ENCODE data around the gene PAXX. TPM values are rescaled to one million over a fixed set of nuclear protein-coding genes. Genes with fewer than 3 reads are reported as not detected.

The PAXX gene
- total RNA-seq, 1 donor from 2014 or later: 72.6 TPM

DNA sequence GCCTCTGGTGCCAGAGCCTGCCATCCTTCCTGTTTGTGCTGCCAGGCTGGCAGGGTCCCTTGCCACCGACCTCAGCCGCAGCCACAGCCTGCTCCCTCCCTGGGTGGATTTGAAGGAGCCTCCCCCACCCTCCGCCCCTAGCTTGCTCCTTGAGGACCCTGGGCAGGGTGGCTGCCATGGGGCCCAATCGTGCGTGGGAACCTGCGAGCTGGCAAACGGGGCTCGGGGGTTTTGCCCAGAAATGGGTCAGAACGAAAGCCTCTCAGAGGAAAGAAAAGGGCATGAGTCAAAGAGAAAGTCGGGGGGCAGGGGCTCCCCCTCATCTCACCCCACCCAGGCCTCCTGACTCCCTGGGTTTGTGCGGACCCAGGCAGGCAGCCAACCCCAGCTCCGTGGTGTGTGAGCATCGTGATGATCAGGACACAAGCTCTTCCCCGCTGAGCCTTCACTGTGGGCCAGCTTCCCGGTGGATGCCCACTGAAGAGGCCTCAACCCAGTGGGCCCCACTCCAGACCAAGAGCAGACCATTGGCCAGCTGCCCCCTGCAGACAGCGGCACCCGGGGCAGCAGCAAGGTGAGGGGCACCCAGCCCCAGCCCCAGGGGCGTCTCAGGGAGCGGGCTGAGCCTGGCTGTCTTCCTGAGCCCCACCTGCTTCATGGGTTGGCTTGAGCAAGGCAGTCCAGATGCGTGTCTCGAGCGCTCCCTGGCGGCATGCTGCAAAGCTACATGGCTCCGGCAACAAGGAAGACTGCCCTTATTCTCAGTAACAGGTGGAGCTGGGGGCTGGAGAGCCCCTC lies 42.7 kb downstream of the PAXX start:
- intact Hi-C loops (cut with micrococcal nuclease): loop anchor here (1.0 to 10.0 kb wide), 4 partner anchors 34 to 500 kb away; partner anchors contain the start of gene LCN12
- H3K4me1 Mint-ChIP-seq (ENCODE audit: low read depth): peaks cover 28% of the 10 kb centered on the region
- H3K36me3 Mint-ChIP-seq (ENCODE audit: low read depth): no peaks in the 10 kb centered on the region
- DNase-seq (ENCODE audit: low spot score): peak; percentile 80
- H3K4me3 Mint-ChIP-seq (ENCODE audit: low read depth): peak overlapping the region; percentile 65
- no peaks in the 10 kb centered on the region for H3K9me3 Mint-ChIP-seq
- peak overlapping the region; percentile 79 for H3K27ac Mint-ChIP-seq
- no peaks in the 10 kb centered on the region for H3K27me3 Mint-ChIP-seq (ENCODE audit: low read depth)

DNA sequence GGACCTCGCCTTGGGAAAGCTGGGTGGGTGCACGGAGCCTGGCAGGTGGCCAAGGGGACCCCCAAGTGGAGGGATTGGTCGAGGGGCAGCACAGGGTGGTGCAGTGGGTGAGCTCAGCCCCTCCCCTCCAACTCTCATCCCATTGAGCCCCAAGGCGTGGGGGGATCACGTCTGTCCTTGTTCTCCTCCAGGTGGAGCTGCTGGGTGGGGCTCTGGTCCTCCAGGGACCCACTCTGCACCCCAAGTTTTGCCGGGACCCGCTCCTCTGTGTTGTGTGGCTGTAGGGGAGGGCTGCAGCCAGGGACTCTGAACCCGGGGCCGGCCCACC lies 43.2 kb downstream of the PAXX start:
- DNase-seq (ENCODE audit: low spot score): no peak
- Mint-ChIP-seq H3K36me3 (ENCODE audit: low read depth) (no peaks in the 10 kb centered on the region), H3K27me3 (ENCODE audit: low read depth) (no peaks in the 10 kb centered on the region), H3K9me3 (no peaks in the 10 kb centered on the region), H3K4me1 (ENCODE audit: low read depth) (peaks cover 24% of the 10 kb centered on the region), H3K27ac (peak overlapping the region; percentile 79), H3K4me3 (ENCODE audit: low read depth) (no peak overlapping the region)
- intact Hi-C loops (cut with micrococcal nuclease): loop anchor here (1.0 to 10.0 kb wide), 4 partner anchors 35 to 501 kb away; partner anchors contain the start of gene LCN12

- H3K9me3 Mint-ChIP-seq: no peaks in the 10 kb centered on the region
- no peak overlapping the region for H3K27ac Mint-ChIP-seq
- no peaks in the 10 kb centered on the region for H3K27me3 Mint-ChIP-seq (ENCODE audit: low read depth)
- H3K36me3 Mint-ChIP-seq (ENCODE audit: low read depth): no peaks in the 10 kb centered on the region
- H3K4me1 Mint-ChIP-seq (ENCODE audit: low read depth): peaks cover 20% of the 10 kb centered on the region
- no peak for DNase-seq (ENCODE audit: low spot score)
- H3K4me3 Mint-ChIP-seq (ENCODE audit: low read depth): no peak overlapping the region
- intact Hi-C loops (cut with micrococcal nuclease): loop anchor here (1.0 to 10.0 kb wide), 4 partner anchors 35 to 501 kb away; partner anchors contain the start of gene LCN12
These were observed 43.7 kb downstream of the PAXX start for GRCh38 chr9:137035937-137036336.

GRCh38 chr9:137037035-137037434 lies 44.8 kb downstream of the PAXX start:
- H3K27ac Mint-ChIP-seq: no peak overlapping the region
- H3K4me1 Mint-ChIP-seq (ENCODE audit: low read depth): peaks cover 17% of the 10 kb centered on the region
- no peaks in the 10 kb centered on the region for H3K9me3 Mint-ChIP-seq
- H3K36me3 Mint-ChIP-seq (ENCODE audit: low read depth): no peaks in the 10 kb centered on the region
- no peak for DNase-seq (ENCODE audit: low spot score)
- no peaks in the 10 kb centered on the region for H3K27me3 Mint-ChIP-seq (ENCODE audit: low read depth)
- intact Hi-C loops (cut with micrococcal nuclease): loop anchor here (10.0 kb wide), 2 partner anchors 82 to 502 kb away; partner anchors contain the start of gene LCN12
- H3K4me3 Mint-ChIP-seq (ENCODE audit: low read depth): no peak overlapping the region

- no peak overlapping the region for H3K27ac Mint-ChIP-seq
- intact Hi-C loops (cut with micrococcal nuclease): loop anchor here (10.0 kb wide), 2 partner anchors 83 to 503 kb away; partner anchors contain the start of gene LCN12
- H3K27me3 Mint-ChIP-seq (ENCODE audit: low read depth): no peaks in the 10 kb centered on the region
- no peaks in the 10 kb centered on the region for H3K9me3 Mint-ChIP-seq
- no peak for DNase-seq (ENCODE audit: low spot score)
- H3K4me3 Mint-ChIP-seq (ENCODE audit: low read depth): no peak overlapping the region
- peaks cover 15% of the 10 kb centered on the region for H3K4me1 Mint-ChIP-seq (ENCODE audit: low read depth)
- H3K36me3 Mint-ChIP-seq (ENCODE audit: low read depth): no peaks in the 10 kb centered on the region
These were observed 45.3 kb downstream of the PAXX start for GRCh38 chr9:137037483-137037882.

DNA sequence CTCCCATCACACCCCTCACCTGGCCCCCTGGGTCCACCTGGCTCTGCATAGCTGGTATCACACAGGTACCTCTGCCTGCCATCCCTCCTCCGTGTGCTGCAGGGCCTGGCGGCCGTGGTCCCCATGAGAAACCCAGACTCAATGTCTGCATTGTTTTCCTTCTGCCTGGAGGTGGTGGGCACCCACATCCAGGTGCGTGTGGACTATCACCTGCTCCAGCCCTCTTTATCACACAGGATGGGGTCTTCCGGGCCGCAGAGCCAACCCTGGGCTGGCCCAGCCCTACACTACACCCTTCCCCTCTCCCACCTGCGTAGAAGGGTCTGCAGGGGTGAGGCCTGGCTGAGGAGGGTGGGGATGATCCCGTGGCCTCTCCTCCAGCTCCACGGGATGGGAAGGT lies 46.7 kb downstream of the PAXX start:
- Mint-ChIP-seq H3K27ac (no peak overlapping the region), H3K27me3 (ENCODE audit: low read depth) (no peaks in the 10 kb centered on the region), H3K4me3 (ENCODE audit: low read depth) (no peak overlapping the region), H3K36me3 (ENCODE audit: low read depth) (no peaks in the 10 kb centered on the region), H3K4me1 (ENCODE audit: low read depth) (peaks cover 11% of the 10 kb centered on the region), H3K9me3 (no peaks in the 10 kb centered on the region)
- intact Hi-C loops (cut with micrococcal nuclease): loop anchor here (10.0 kb wide), 2 partner anchors 84 to 504 kb away; partner anchors contain the start of gene LCN12
- DNase-seq (ENCODE audit: low spot score): no peak

DNA sequence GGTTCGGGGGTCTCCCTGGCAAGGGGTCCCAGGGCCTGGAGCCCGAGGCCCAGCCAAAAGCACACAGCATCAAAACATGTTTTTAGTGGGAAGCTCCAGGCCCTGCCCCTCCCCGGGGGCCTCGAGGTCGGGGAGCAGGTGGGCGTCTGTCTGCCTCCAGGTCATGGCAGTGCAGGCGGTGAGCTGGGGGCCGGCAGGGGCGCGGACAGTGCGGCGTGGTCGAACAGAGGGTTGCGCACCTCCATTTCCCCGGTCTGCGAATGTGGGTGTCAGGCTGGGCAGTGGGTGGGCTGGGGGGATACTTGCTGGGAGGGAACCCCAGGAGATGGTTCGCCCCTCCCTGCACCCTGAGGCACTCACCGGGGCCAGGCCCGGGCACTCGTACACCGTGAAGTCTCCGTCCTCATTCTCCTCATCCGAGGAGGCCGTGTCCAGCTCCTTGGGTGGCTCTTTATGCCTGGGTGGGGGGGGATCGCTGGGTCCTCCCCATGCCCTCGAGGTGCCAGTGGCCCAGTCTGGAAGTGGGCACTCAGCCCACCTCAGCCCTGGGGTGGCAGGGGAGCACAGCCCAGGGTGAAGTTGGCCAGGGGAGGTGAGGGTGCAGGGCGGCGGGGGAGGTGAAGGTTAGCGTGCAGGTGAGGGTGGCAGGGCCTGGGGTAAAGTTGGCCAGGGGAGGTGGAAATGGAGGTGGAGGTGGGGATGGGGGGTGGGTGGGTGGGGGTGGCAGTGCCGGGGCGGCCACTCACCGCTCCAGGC lies 47.6 kb downstream of the PAXX start:
- Mint-ChIP-seq H3K27me3 (ENCODE audit: low read depth) (peaks cover 2% of the 10 kb centered on the region), H3K27ac (no peak overlapping the region), H3K4me3 (ENCODE audit: low read depth) (no peak overlapping the region), H3K36me3 (ENCODE audit: low read depth) (no peaks in the 10 kb centered on the region), H3K9me3 (no peaks in the 10 kb centered on the region), H3K4me1 (ENCODE audit: low read depth) (peaks cover 7% of the 10 kb centered on the region)
- intact Hi-C loops (cut with micrococcal nuclease): loop anchor here (10.0 kb wide), 2 partner anchors 85 to 505 kb away; partner anchors contain the start of gene LCN12
- DNase-seq (ENCODE audit: low spot score): no peak

DNA sequence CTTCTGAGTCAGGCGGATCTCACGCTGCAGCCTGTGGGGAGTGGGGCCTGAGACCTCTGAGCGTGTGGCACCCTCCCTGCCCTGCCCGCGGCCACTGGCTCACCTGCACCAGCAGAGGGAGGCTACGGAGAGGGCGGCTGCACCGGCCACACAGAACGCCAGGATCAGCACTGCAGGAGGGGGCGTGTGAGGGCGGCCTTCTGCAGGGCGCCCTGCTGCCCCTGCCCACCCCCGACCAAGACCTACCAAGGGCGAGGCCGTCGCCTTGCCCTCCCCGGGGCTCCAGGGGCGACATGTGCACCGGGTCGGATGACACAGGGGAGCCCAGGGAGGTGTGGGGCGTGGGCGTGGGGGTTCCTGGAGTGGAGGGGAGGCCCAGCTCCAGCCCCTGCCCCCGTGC lies 48.3 kb downstream of the PAXX start:
- H3K27me3 Mint-ChIP-seq (ENCODE audit: low read depth): peaks cover 6% of the 10 kb centered on the region
- no peaks in the 10 kb centered on the region for H3K9me3 Mint-ChIP-seq
- H3K36me3 Mint-ChIP-seq (ENCODE audit: low read depth): no peaks in the 10 kb centered on the region
- no peak overlapping the region for H3K4me3 Mint-ChIP-seq (ENCODE audit: low read depth)
- intact Hi-C loops (cut with micrococcal nuclease): no loop called here
- no peak overlapping the region for H3K27ac Mint-ChIP-seq
- peaks cover 4% of the 10 kb centered on the region for H3K4me1 Mint-ChIP-seq (ENCODE audit: low read depth)
- no peak for DNase-seq (ENCODE audit: low spot score)

- no peak overlapping the region for H3K27ac Mint-ChIP-seq
- H3K4me1 Mint-ChIP-seq (ENCODE audit: low read depth): peaks cover 4% of the 10 kb centered on the region
- H3K36me3 Mint-ChIP-seq (ENCODE audit: low read depth): no peaks in the 10 kb centered on the region
- no peak overlapping the region for H3K4me3 Mint-ChIP-seq (ENCODE audit: low read depth)
- peaks cover 6% of the 10 kb centered on the region for H3K27me3 Mint-ChIP-seq (ENCODE audit: low read depth)
- no peaks in the 10 kb centered on the region for H3K9me3 Mint-ChIP-seq
- intact Hi-C loops (cut with micrococcal nuclease): no loop called here
- no peak for DNase-seq (ENCODE audit: low spot score)
These were observed 48.9 kb downstream of the PAXX start for GRCh38 chr9:137041124-137041523.

DNA sequence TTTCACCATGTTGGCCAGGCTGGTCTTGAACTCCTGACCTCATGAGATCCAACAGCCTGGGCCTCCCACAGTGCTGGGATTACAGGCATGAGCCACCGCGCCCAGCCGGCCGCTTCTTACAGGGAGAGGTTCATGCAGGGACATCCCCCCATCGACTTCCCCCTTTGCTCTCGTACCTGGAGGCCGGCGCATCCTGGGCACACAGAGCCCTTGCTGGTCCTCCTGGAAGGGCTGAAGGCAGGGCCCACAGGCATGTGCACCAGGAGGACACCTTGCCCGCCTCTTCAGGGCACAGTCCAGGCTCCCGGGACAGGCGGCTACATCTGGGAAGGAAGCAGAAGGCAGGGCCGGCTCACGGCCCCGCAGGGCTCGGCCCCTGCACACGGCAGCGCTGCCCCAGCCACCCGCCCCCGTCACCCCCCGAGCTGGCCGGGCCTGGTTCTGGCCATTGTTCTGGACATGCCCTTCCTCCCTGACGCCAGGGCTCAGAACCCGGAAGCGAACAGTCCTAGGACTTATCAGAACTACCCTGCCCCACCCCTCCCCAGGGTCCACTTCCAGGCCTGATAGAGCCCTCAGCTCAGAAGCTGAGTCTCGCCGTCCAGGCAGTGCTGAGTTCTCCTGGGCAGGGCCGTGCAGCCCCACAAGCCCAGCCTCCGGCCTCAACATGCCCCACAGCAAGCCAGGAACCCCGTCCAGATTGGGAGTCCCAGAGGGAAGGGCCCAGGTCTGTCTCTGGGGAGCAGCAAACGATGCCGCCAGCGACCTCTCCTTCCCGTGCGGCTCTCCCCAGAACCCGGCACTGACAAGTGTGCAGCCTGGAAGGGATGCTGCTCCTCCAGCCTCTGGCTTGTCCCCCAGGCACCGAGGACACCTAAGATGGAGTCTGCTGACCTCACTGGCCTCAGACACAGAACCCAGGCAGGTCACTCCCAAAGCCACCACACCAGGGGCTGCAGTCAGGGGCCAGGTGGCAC lies 50.8 kb downstream of the PAXX start:
- intact Hi-C loops (cut with micrococcal nuclease): no loop called here
- no peak for DNase-seq (ENCODE audit: low spot score)
- no peaks in the 10 kb centered on the region for H3K9me3 Mint-ChIP-seq
- H3K27me3 Mint-ChIP-seq (ENCODE audit: low read depth): peaks cover 18% of the 10 kb centered on the region
- no peaks in the 10 kb centered on the region for H3K36me3 Mint-ChIP-seq (ENCODE audit: low read depth)
- H3K4me3 Mint-ChIP-seq (ENCODE audit: low read depth): no peak overlapping the region
- peaks cover 4% of the 10 kb centered on the region for H3K4me1 Mint-ChIP-seq (ENCODE audit: low read depth)
- H3K27ac Mint-ChIP-seq: no peak overlapping the region
